H1 (cell line): ENCODE results near the gene CORO7. TPM values are rescaled to one million over a fixed set of nuclear protein-coding genes. Genes with fewer than 3 reads are reported as not detected.

Source experiments
- CTCF ChIA-PET: fragments of 300-600 bp; sonication (Branson Sonifier 250); formaldehyde crosslinking; loops from one replicate; lab custom pipeline; 2021; ENCODE audit not compliant: partially characterized antibody; lab: Charles Lee
- POLR2A ChIA-PET: fragments of 300-600 bp; sonication (Branson Sonifier 250); formaldehyde crosslinking; loops from one replicate; lab custom pipeline; 2021; ENCODE audit warnings: inconsistent platforms; ENCODE audit not compliant: partially characterized antibody; lab: Charles Lee
- DNase-seq, 2 experiments: peaks; one replicate each; pipeline versions ENCODE4 v3.0.0 to v3.0.0-alpha.2; 2010 to 2022; ENCODE audit warnings: low spot score in 2 of 2, low read depth in 1 of 2, mixed read lengths in 1 of 2
- FAIRE-seq: peaks from 2 replicates; lab custom pipeline; 2011; peaks lifted over from hg19 to GRCh38; lab: Jason Lieb, UNC
- H2AFZ ChIP-seq: 2 replicates; pipeline ENCODE4 v1.8.1; 2012; ENCODE audit warnings: low read length, inconsistent platforms
- H2AK5ac ChIP-seq: 2 replicates; pipeline ENCODE4 v1.6.1; 2013; ENCODE audit warnings: low read depth, low read length
- H2BK120ac ChIP-seq: replicated peaks from 2 replicates; pipeline ENCODE3; 2013; ENCODE audit warnings: low read depth, low read length, inconsistent platforms
- H2BK12ac ChIP-seq: 2 replicates; pipeline ENCODE4 v1.6.1; 2013; ENCODE audit warnings: low read depth, low read length
- H2BK15ac ChIP-seq: 2 replicates; pipeline ENCODE4 v1.6.1; 2013; ENCODE audit warnings: low read length
- H2BK20ac ChIP-seq: 2 replicates; pipeline ENCODE4 v1.6.1; 2013; ENCODE audit warnings: low read length
- H2BK5ac ChIP-seq: 2 replicates; pipeline ENCODE4 v1.6.1; 2013; ENCODE audit warnings: low read depth, low read length
- H3K14ac ChIP-seq: 2 replicates; pipeline ENCODE4 v1.6.1; 2013; ENCODE audit warnings: inconsistent platforms; ENCODE audit not compliant: insufficient read length
- H3K18ac ChIP-seq: 2 replicates; pipeline ENCODE4 v1.6.1; 2013; ENCODE audit warnings: low read length; ENCODE audit errors: extremely low read depth
- H3K23ac ChIP-seq: 2 replicates; pipeline ENCODE4 v1.6.1; 2013; ENCODE audit warnings: inconsistent platforms; ENCODE audit not compliant: insufficient read length
- H3K23me2 ChIP-seq: 2 replicates; pipeline ENCODE4 v1.6.1; 2013; ENCODE audit warnings: low read depth, low read length
- H3K27ac ChIP-seq: 2 replicates; pipeline ENCODE4 v1.6.1; 2011; ENCODE audit warnings: low read depth, low read length, inconsistent platforms
- H3K27me3 ChIP-seq, 4 experiments: replicated peaks in 1 of 4; 1 replicate in 1 of 4; 2 replicates in 3 of 4; pipeline versions ENCODE4 v1.6.1 to v1.8.1; 2011 to 2013; ENCODE audit warnings: low read length in 3 of 4, mild to moderate bottlenecking in 3 of 4, inconsistent platforms in 2 of 4, mixed read lengths in 2 of 4, moderate library complexity in 1 of 4; ENCODE audit not compliant: control insufficient read depth in 3 of 4, insufficient read depth in 3 of 4; ENCODE audit errors: extremely low read depth in 1 of 4
- H3K36me3 ChIP-seq, 4 experiments: 2 replicates each; pipeline versions ENCODE4 v1.6.1 to v1.8.1; 2011 to 2013; ENCODE audit warnings: mild to moderate bottlenecking in 4 of 4, low read length in 3 of 4, moderate library complexity in 2 of 4, control low read depth in 1 of 4, inconsistent platforms in 1 of 4; ENCODE audit not compliant: insufficient read depth in 4 of 4, control insufficient read depth in 2 of 4
- H3K4ac ChIP-seq: replicated peaks from 2 replicates; pipeline ENCODE3; 2013; ENCODE audit warnings: low read length, low read depth, mixed read lengths, inconsistent platforms; ENCODE audit not compliant: insufficient read length
- H3K4me1 ChIP-seq, 4 experiments: replicated peaks in 1 of 4; 1 replicate in 1 of 4; 2 replicates in 3 of 4; pipeline versions ENCODE4 v1.6.1 to v1.8.1; 2011 to 2013; ENCODE audit warnings: low read length in 3 of 4, inconsistent platforms in 2 of 4, mixed read lengths in 1 of 4; ENCODE audit not compliant: insufficient read depth in 4 of 4, control insufficient read depth in 3 of 4
- H3K4me2 ChIP-seq, 2 experiments: 2 replicates each; pipeline versions ENCODE4 v1.6.1 to v1.8.1; 2011 to 2013; ENCODE audit warnings: low read depth in 2 of 2, low read length in 2 of 2, control low read depth in 1 of 2, inconsistent platforms in 1 of 2, mild to moderate bottlenecking in 1 of 2; ENCODE audit not compliant: insufficient read depth in 1 of 2
- H3K4me3 ChIP-seq, 4 experiments: fragments of 200-600, 300-600 bp in 1 of 4; sonication (generic), shearing (Covaris generic), sonication (Bioruptor Twin) in 1 of 4; 2 replicates each; pipeline versions ENCODE4 v1.5.1 to v1.8.1; 2011 to 2016; ENCODE audit warnings: low read length in 4 of 4, low read depth in 3 of 4, control low read depth in 2 of 4, inconsistent platforms in 2 of 4, mild to moderate bottlenecking in 2 of 4, mixed read lengths in 1 of 4, moderate library complexity in 1 of 4; ENCODE audit not compliant: insufficient read depth in 2 of 4; ENCODE audit errors: extremely low read depth in 1 of 4
- H3K56ac ChIP-seq: replicated peaks from 2 replicates; pipeline ENCODE3; 2013; ENCODE audit warnings: low read depth, mild to moderate bottlenecking, mixed read lengths, low read length, inconsistent platforms; ENCODE audit not compliant: insufficient read length
- H3K79me1 ChIP-seq: 2 replicates; pipeline ENCODE4 v1.6.1; 2013; ENCODE audit warnings: low read depth, low read length, control low read depth
- H3K79me2 ChIP-seq, 2 experiments: 2 replicates each; pipeline versions ENCODE4 v1.6.1 to v1.8.1; 2012 to 2013; ENCODE audit warnings: low read length in 2 of 2, mild to moderate bottlenecking in 2 of 2, inconsistent platforms in 1 of 2; ENCODE audit not compliant: insufficient read depth in 2 of 2, control insufficient read depth in 1 of 2
- H3K9ac ChIP-seq, 4 experiments: replicated peaks in 1 of 4; 1 replicate in 1 of 4; 2 replicates in 3 of 4; pipeline versions ENCODE4 v1.6.1 to v1.8.1; 2011 to 2013; ENCODE audit warnings: low read depth in 3 of 4, low read length in 3 of 4, control low read depth in 2 of 4, mild to moderate bottlenecking in 2 of 4, moderate library complexity in 2 of 4, inconsistent platforms in 1 of 4; ENCODE audit errors: extremely low read depth in 1 of 4
- H3K9me3 ChIP-seq, 2 experiments: 2 replicates each; pipeline versions ENCODE4 v1.6.1 to v1.8.1; 2012 to 2013; ENCODE audit warnings: mild to moderate bottlenecking in 2 of 2, moderate library complexity in 2 of 2, control low read depth in 1 of 2, inconsistent platforms in 1 of 2, low read depth in 1 of 2, low read length in 1 of 2, mixed read lengths in 1 of 2; ENCODE audit not compliant: insufficient read depth in 2 of 2
- H4K20me1 ChIP-seq, 2 experiments: replicated peaks in 1 of 2; 2 replicates each; pipeline versions ENCODE3 to v1.8.1; 2011 to 2013; ENCODE audit warnings: inconsistent platforms in 2 of 2, low read length in 2 of 2, mild to moderate bottlenecking in 1 of 2; ENCODE audit not compliant: insufficient read depth in 2 of 2, control insufficient read depth in 1 of 2
- H4K5ac ChIP-seq: 2 replicates; pipeline ENCODE4 v1.6.1; 2013; ENCODE audit warnings: low read length, low read depth, mixed read lengths, inconsistent platforms; ENCODE audit not compliant: insufficient read length
- H4K8ac ChIP-seq: 2 replicates; pipeline ENCODE4 v1.8.0; 2013; ENCODE audit warnings: mild to moderate bottlenecking, moderate library complexity, low read length, inconsistent platforms; ENCODE audit not compliant: insufficient read depth; ENCODE audit errors: extremely low read depth
- H4K91ac ChIP-seq: replicated peaks from 2 replicates; pipeline ENCODE3; 2013; ENCODE audit warnings: low read length, mixed read lengths, inconsistent platforms; ENCODE audit not compliant: insufficient read length
- ATF3 ChIP-seq: IDR thresholded peaks from 2 replicates; pipeline ENCODE4 v1.6.1; 2011; ENCODE audit warnings: low read depth, mild to moderate bottlenecking, low read length; ENCODE audit not compliant: insufficient read depth
- CBX5 ChIP-seq: fragments of 300-800, 300-1000 bp; sonication (generic); IDR thresholded peaks from 2 replicates; pipeline ENCODE4 v1.7.1; 2016; ENCODE audit warnings: antibody characterized with exemption, low read length, low read depth
- CEBPB ChIP-seq: IDR thresholded peaks from 2 replicates; pipeline ENCODE4 v1.6.1; 2012; ENCODE audit warnings: low read depth, low read length
- EZH2 ChIP-seq: fragments of 200-600 bp; sonication (generic); IDR thresholded peaks from 2 replicates; pipeline ENCODE4 v1.7.1; 2012; ENCODE audit warnings: low read depth, mild to moderate bottlenecking, moderate library complexity, low read length, inconsistent platforms; ENCODE audit not compliant: severe bottlenecking
- KDM1A ChIP-seq: fragments of 200-600, 300-600 bp; sonication (generic); IDR thresholded peaks from 2 replicates; pipeline ENCODE4 v1.7.1; 2016; ENCODE audit warnings: mild to moderate bottlenecking, low read length, borderline replicate concordance
- MAX ChIP-seq: IDR thresholded peaks from 2 replicates; pipeline ENCODE4 v1.6.1; 2012; ENCODE audit warnings: inconsistent platforms
- POLR2AphosphoS5 ChIP-seq: IDR thresholded peaks from 2 replicates; pipeline ENCODE4 v1.6.1; 2011; ENCODE audit warnings: low read depth, low read length
- RAD21 ChIP-seq, 2 experiments: IDR thresholded peaks in 1 of 2; conservative IDR thresholded peaks in 1 of 2; 2 replicates each; pipeline ENCODE4 v1.6.1; 2011; ENCODE audit warnings: low read depth in 2 of 2, low read length in 2 of 2, improper control_type of control experiment in 1 of 2, inconsistent platforms in 1 of 2, mild to moderate bottlenecking in 1 of 2, moderate library complexity in 1 of 2
- TEAD4 ChIP-seq: IDR thresholded peaks from 2 replicates; pipeline ENCODE4 v1.6.1; 2012; ENCODE audit warnings: low read depth, low read length, inconsistent platforms, mixed read lengths
- ZNF274 ChIP-seq: IDR thresholded peaks from 2 replicates; pipeline ENCODE4 v1.7.0; 2012; ENCODE audit warnings: low read length, borderline replicate concordance; ENCODE audit errors: extremely low read depth
- WGBS, 2 experiments: shearing (Covaris generic) in 1 of 2; methylation state at CpG; one replicate each; pipeline versions ENCODE4 v1.1.6 to v1.1.7; 2013 to 2015; ENCODE audit warnings: low lambda C conversion rate in 2 of 2, mixed read lengths in 2 of 2, inconsistent platforms in 1 of 2, low coverage in 1 of 2, missing lambda C conversion rate in 1 of 2; ENCODE audit not compliant: insufficient replicate concordance in 2 of 2, insufficient coverage in 1 of 2, insufficient read length in 1 of 2; ENCODE audit errors: extremely low coverage in 1 of 2, missing lambda C conversion rate in 1 of 2; 5-methylcytosine and 5-hydroxymethylcytosine counted together
- polyA plus RNA-seq, 7 experiments: library from polyadenylated mRNA; depleted of rRNA in 3 of 7; stranded (reverse) in 5 of 7; unstranded in 2 of 7; fragments of >200 nt in 5 of 7; fragments of 200-250 nt in 2 of 7; gene quantifications; 1 replicate in 5 of 7; 2 replicates in 1 of 7; 4 replicates in 1 of 7; pipeline versions ENCODE4 v1.2.1 to v1.2.3, GENCODE V29; 2011 to 2013; ENCODE audit warnings: missing spikeins in 2 of 7, mixed read lengths in 2 of 7
- total RNA-seq: library from RNA; stranded (reverse); fragmentation: NEBNext Ultra II Directional; extraction: Animal tissue kit (Norgen Biotek cat#: 25700); gene quantifications from 2 replicates; pipeline ENCODE4 v1.2.1, GENCODE V29; 2021
- TF ChIP-seq, protein P1 (sequence below): IDR thresholded peaks from 2 replicates; pipeline ENCODE4 v1.6.1; 2012; ENCODE audit warnings: low read length, inconsistent platforms

CORO7 gene
- total and polyA plus RNA-seq, 2 of the 8 experiments (the other 6 are each of a cell fraction or from before 2014, with no cell fraction given) = 25.2 to 29.8 TPM

DNA sequence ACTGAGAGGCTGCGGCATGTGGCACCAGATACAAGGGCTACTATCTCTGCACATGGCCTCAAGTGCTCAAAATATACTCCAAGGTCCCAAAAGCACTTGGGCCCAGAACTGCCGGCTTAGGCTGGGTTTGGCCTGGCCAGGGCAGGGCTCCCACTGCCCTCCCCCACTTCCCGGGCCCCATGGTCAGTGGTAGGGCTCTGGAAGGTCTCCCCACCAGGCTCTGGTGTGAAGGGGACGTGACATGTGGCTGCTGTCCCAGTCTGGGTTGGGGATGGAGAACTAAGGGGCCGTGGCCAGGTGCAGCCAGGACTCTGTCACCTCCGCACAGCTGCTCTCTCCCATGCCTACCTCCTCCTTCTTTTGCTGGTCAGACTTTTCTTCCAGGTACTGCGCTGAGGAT is 59.6 kb downstream of the CORO7 start:
- Histone ChIP-seq H4K5ac (no peak overlapping the region), H3K23ac (no peak overlapping the region), H3K36me3 (no peaks in the 10 kb centered on the region), H2BK15ac (no peak overlapping the region), H3K9me3 (no peaks in the 10 kb centered on the region), H3K4ac (no peak overlapping the region), H2BK5ac (no peak overlapping the region), H4K91ac (no peak overlapping the region), H3K23me2 (peaks cover 2% of the 10 kb centered on the region; the same call in 1 of the 2 replicates), H3K79me1 (no peaks in the 10 kb centered on the region), H3K18ac (no peak overlapping the region), H4K20me1 (peaks cover 0 to 1% of the 10 kb centered on the region in 2 experiments), H2AK5ac (no peak overlapping the region), H3K27ac (no peak overlapping the region), H2AFZ (no peak overlapping the region), H4K8ac (no peak overlapping the region), H2BK12ac (no peak overlapping the region), H3K79me2 (no peaks in the 10 kb centered on the region), H2BK20ac (no peak overlapping the region), H3K9ac (no peak overlapping the region), H3K4me1 (peaks cover 0 to 3% (median 1%) of the 10 kb centered on the region in 4 experiments; a peak in 3 of 7 replicates), H3K56ac (no peak overlapping the region), H3K4me3 (no peak overlapping the region), H3K14ac (no peak overlapping the region), H2BK120ac (no peak overlapping the region), H3K4me2 (no peak overlapping the region), H3K27me3 (peaks cover 0 to 2% (median 0%) of the 10 kb centered on the region in 4 experiments; a peak in 1 of 7 replicates)
- ChIA-PET CTCF (interaction anchor here (1.2 to 12.6 kb wide), 4 partner anchors 17 to 47 kb away, joined by 3 to 159 read pairs (median 6); no protein-coding TSS in a partner anchor), POLR2A (no interaction called here)
- DNase-seq (no peak), FAIRE-seq (no peak)
- TF ChIP-seq MAX (no peak), EZH2 (no peak), ATF3 (no peak), POLR2AphosphoS5 (no peak), RAD21 (IDR thresholded peaks at IDR 0.05 in 1 of 2, conservative IDR thresholded peaks at IDR 0.05 in 1 of 2; ENCODE audit: low read depth in 2 of 2, low read length in 2 of 2) (no peak), TEAD4 (no peak), ZNF274 (no peak), KDM1A (no peak), CBX5 (no peak), CEBPB (no peak)
- TF ChIP-seq, protein P1, sequence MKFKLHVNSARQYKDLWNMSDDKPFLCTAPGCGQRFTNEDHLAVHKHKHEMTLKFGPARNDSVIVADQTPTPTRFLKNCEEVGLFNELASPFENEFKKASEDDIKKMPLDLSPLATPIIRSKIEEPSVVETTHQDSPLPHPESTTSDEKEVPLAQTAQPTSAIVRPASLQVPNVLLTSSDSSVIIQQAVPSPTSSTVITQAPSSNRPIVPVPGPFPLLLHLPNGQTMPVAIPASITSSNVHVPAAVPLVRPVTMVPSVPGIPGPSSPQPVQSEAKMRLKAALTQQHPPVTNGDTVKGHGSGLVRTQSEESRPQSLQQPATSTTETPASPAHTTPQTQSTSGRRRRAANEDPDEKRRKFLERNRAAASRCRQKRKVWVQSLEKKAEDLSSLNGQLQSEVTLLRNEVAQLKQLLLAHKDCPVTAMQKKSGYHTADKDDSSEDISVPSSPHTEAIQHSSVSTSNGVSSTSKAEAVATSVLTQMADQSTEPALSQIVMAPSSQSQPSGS = no peak
- 90% methylated on average over 7 of the region's 7 CpGs; no CpG with 5 or more reads in 1 of the 2 experiments for whole genome bisulfite sequencing, 2 experiments
